HEK293 (cell line): ENCODE results near the gene USHBP1.

Source experiments
- CTCF ChIA-PET: fragments of 350-600 bp; formaldehyde crosslinking; extraction: SDS; loops from one replicate; lab custom pipeline; 2021; ENCODE audit warnings: antibody characterized with exemption; lab: Yijun Ruan, JAX
- POLR2A ChIA-PET: fragments of 300-600 bp; formaldehyde crosslinking; extraction: SDS; loops from one replicate; lab custom pipeline; 2020; ENCODE audit warnings: antibody characterized with exemption, inconsistent platforms; lab: Yijun Ruan, JAX
- H3K27ac ChIP-seq: fragments of 200-500 bp; sonication (Bioruptor generic); 2 replicates; pipeline ENCODE4 v1.5.1; 2014; ENCODE audit warnings: low read depth, low read length, control low read depth, inconsistent platforms; ENCODE audit errors: extremely low read depth
- H3K36me3 ChIP-seq, 2 experiments: fragments of 200-500 bp in 1 of 2; sonication (Bioruptor generic) in 1 of 2; 1 replicate in 1 of 2; 2 replicates in 1 of 2; pipeline ENCODE4 v1.5.1; 2014 to 2017; ENCODE audit warnings: inconsistent platforms in 2 of 2, low read length in 2 of 2; ENCODE audit not compliant: control insufficient read depth in 2 of 2, insufficient read depth in 1 of 2
- H3K4me1 ChIP-seq: fragments of 200-500 bp; sonication (Bioruptor generic); 2 replicates; pipeline ENCODE4 v1.5.1; 2014; ENCODE audit warnings: mild to moderate bottlenecking, low read length, inconsistent platforms; ENCODE audit not compliant: control insufficient read depth, insufficient read depth
- H3K4me3 ChIP-seq: 2 replicates; pipeline ENCODE4 v1.5.1; 2011; ENCODE audit warnings: low read depth, mild to moderate bottlenecking, control low read depth, low read length, moderate library complexity
- H3K9me3 ChIP-seq: fragments of 200-500 bp; sonication (Bioruptor generic); 2 replicates; pipeline ENCODE4 v1.5.1; 2014; ENCODE audit warnings: low read depth, low read length, inconsistent platforms; ENCODE audit not compliant: control insufficient read depth, insufficient read depth
- MZF1 ChIP-seq: fragments of 450-650 bp; formaldehyde crosslinking; IDR thresholded peaks from 2 replicates; pipeline ENCODE4 v1.5.1; 2017; ENCODE audit warnings: missing biosample characterization, missing genetic modification characterization, borderline replicate concordance
- SETDB1 ChIP-seq: IDR thresholded peaks from one replicate; pipeline ENCODE4 v1.6.1; 2017; ENCODE audit warnings: mild to moderate bottlenecking, low read length, moderate library complexity, mixed read lengths; ENCODE audit not compliant: insufficient read length
- ZBTB17 ChIP-seq: fragments of 450-650 bp; formaldehyde crosslinking; IDR thresholded peaks from 2 replicates; pipeline ENCODE4 v1.5.1; 2016; ENCODE audit warnings: missing biosample characterization, missing genetic modification characterization
- ZNF114 ChIP-seq: fragments of 450-650 bp; formaldehyde crosslinking; IDR thresholded peaks from 2 replicates; pipeline ENCODE4 v1.5.0; 2017; ENCODE audit warnings: missing biosample characterization, missing genetic modification characterization
- ZNF16 ChIP-seq: fragments of 450-650 bp; formaldehyde crosslinking; IDR thresholded peaks from 2 replicates; pipeline ENCODE4 v1.5.1; 2016; ENCODE audit warnings: low read depth, missing biosample characterization, missing genetic modification characterization
- ZNF24 ChIP-seq: fragments of 450-650 bp; formaldehyde crosslinking; IDR thresholded peaks from 2 replicates; pipeline ENCODE4 v1.5.1; 2016; ENCODE audit warnings: missing biosample characterization, missing genetic modification characterization
- ZNF266 ChIP-seq: fragments of 450-650 bp; formaldehyde crosslinking; IDR thresholded peaks from 2 replicates; pipeline ENCODE4 v1.5.1; 2016; ENCODE audit warnings: missing biosample characterization, missing genetic modification characterization, low read depth
- ZNF292 ChIP-seq: fragments of 450-650 bp; formaldehyde crosslinking; IDR thresholded peaks from 2 replicates; pipeline ENCODE4 v1.5.1; 2016; ENCODE audit warnings: low read depth, missing biosample characterization, missing genetic modification characterization, borderline replicate concordance
- ZNF302 ChIP-seq: fragments of 450-650 bp; formaldehyde crosslinking; IDR thresholded peaks from 2 replicates; pipeline ENCODE4 v1.5.1; 2016; ENCODE audit warnings: missing biosample characterization, missing genetic modification characterization, low read depth
- ZNF350 ChIP-seq: fragments of 450-650 bp; formaldehyde crosslinking; IDR thresholded peaks from 2 replicates; pipeline ENCODE4 v1.5.0; 2017; ENCODE audit warnings: missing biosample characterization, mild to moderate bottlenecking, missing genetic modification characterization
- ZNF473 ChIP-seq: fragments of 450-650 bp; formaldehyde crosslinking; IDR thresholded peaks from 2 replicates; pipeline ENCODE4 v1.5.1; 2017; ENCODE audit warnings: missing biosample characterization, missing genetic modification characterization
- ZNF670 ChIP-seq: fragments of 450-650 bp; formaldehyde crosslinking; IDR thresholded peaks from 2 replicates; pipeline ENCODE4 v1.5.1; 2016; ENCODE audit warnings: missing biosample characterization, missing genetic modification characterization, low read depth
- ZNF701 ChIP-seq: fragments of 450-650 bp; formaldehyde crosslinking; IDR thresholded peaks from 2 replicates; pipeline ENCODE4 v1.5.1; 2016; ENCODE audit warnings: missing biosample characterization, missing genetic modification characterization
- ZNF792 ChIP-seq: fragments of 450-650 bp; formaldehyde crosslinking; IDR thresholded peaks from 2 replicates; pipeline ENCODE4 v1.5.1; 2016; ENCODE audit warnings: missing biosample characterization, missing genetic modification characterization
- TF ChIP-seq, protein P1 (sequence below): fragments of 450-650 bp; formaldehyde crosslinking; IDR thresholded peaks from 2 replicates; pipeline ENCODE4 v1.5.1; 2017; ENCODE audit warnings: missing biosample characterization, missing genetic modification characterization

USHBP1 gene

DNA sequence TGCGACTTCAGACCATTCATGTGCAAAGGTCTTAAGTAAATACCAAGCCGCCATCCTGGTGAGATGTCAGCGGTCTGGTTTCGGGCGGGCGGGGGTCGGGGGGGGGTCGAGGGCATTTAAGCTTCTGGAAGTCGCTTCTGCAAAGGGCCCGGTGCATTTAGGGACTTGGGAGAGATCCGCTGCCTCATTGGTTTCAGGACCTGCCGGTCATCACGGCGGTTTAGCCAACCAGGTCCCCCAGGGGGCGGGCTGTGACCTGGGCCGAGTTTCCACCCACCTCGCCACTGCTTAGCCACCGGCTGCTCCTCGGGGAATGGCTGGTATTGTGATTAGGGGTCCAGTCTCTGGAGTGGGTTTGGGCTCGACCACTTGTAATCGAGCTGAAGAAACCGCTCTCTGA, 24.9 kb upstream of the USHBP1 start (continued):
- TF ChIP-seq MZF1 (tag by site-specific recombination) (no peak), ZNF292 (tag by site-specific recombination) (no peak), ZNF670 (tag by site-specific recombination) (no peak), ZNF302 (no peak), ZBTB17 (no peak)

- no peak overlapping the region for H3K4me3 ChIP-seq
- no peak overlapping the region for H3K27ac ChIP-seq
- H3K36me3 ChIP-seq, result peaks cover 0 to 2% of the 10 kb centered on the region in 2 experiments; a peak in 1 of 3 replicates
- CTCF ChIA-PET, result interaction anchor here (0.6 kb wide), 1 partner anchor 13 kb away, joined by 3 read pairs; no protein-coding TSS in a partner anchor
- TF ChIP-seq ZNF24 (tag by site-specific recombination) (no peak), ZNF701 (tag by site-specific recombination) (no peak)
- TF ChIP-seq, protein P1, sequence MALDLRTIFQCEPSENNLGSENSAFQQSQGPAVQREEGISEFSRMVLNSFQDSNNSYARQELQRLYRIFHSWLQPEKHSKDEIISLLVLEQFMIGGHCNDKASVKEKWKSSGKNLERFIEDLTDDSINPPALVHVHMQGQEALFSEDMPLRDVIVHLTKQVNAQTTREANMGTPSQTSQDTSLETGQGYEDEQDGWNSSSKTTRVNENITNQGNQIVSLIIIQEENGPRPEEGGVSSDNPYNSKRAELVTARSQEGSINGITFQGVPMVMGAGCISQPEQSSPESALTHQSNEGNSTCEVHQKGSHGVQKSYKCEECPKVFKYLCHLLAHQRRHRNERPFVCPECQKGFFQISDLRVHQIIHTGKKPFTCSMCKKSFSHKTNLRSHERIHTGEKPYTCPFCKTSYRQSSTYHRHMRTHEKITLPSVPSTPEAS, result 0 out of 2 replicates have a peak, but pooled peaks have one; percentile 2
- TF ChIP-seq, all 188 proteins: peak for 1
- H3K9me3 ChIP-seq, result no peaks in the 10 kb centered on the region
- POLR2A ChIA-PET, result no interaction called here
- H3K4me1 ChIP-seq, result no peaks in the 10 kb centered on the region
Measured at GRCh38 chr19:17286752-17287151, 22.2 kb upstream of the USHBP1 start.

DNA sequence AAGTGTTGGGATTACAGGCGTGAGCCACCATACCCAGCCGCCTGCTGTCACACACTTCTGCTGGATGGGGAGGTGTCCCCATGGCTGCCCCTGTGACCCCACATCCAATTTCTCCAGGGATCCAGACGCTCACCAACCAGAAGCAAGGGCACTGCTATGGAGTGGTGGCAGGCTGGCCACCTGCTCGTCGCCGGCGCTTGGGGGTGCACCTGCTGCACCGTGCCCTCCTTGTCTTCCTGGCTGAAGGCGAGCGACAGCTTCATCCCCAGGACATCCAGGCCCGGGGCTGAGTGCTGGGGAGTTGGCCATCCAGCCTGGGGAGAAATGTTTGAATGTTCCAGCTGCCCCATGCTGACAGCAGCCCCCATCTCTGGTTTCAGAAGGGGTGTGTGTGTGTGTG, 21.7 kb upstream of the USHBP1 start:
- ChIA-PET CTCF (interaction anchor here (0.6 kb wide), 1 partner anchor 13 kb away, joined by 3 read pairs; no protein-coding TSS in a partner anchor), POLR2A (no interaction called here)
- Histone ChIP-seq H3K36me3 (no peaks in the 10 kb centered on the region), H3K9me3 (no peaks in the 10 kb centered on the region), H3K27ac (no peak overlapping the region), H3K4me1 (no peaks in the 10 kb centered on the region), H3K4me3 (no peak overlapping the region)
- TF ChIP-seq ZNF473 (tag by site-specific recombination) (no peak), ZNF266 (tag by site-specific recombination) (no peak), ZNF16 (tag by site-specific recombination) (no peak), ZNF350 (tag by site-specific recombination) (no peak), SETDB1 (no peak)
- TF ChIP-seq, protein P1, result peak; percentile 87; the same call in 1 of the 2 replicates

DNA sequence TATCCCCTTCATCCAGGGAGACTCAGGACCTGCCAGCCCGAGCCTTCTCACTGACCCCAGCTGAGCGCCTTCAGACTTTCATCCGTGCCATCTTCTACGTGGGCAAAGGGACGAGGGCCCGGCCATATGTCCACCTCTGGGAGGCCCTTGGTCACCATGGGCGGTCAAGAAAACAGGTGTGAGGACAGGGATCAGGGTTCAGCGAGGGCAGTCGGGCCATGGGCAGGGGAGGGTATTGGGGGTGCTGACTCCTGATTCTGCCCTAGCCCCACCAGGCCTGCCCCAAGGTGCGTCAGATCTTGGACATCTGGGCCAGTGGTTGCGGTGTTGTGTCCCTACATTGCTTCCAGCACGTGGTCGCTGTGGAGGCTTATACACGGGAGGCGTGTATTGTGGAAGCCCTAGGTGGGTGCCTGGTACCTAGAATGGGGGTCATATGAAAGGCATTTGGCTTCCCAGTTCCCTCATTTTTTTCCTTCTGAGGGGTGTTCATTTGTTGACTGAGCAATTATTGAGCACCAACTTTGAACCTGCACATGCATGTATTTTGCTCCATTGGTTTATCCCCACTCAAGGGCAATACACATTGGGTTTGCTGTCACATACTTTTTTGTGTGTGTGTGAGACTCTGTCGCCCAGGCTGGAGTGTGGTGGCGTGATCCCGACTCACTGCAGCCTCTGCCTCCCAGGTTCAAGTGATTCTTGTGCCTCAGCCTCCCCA, 21.0 kb upstream of the USHBP1 start:
- Histone ChIP-seq H3K4me3 (no peak overlapping the region), H3K4me1 (no peaks in the 10 kb centered on the region), H3K36me3 (no peaks in the 10 kb centered on the region), H3K9me3 (no peaks in the 10 kb centered on the region), H3K27ac (no peak overlapping the region)
- TF ChIP-seq ZNF114, result no peak
- peak; percentile 97 for TF ChIP-seq ZNF792 (tag by site-specific recombination)
- ChIA-PET CTCF (interaction anchor here (0.6 to 1.0 kb wide), 2 partner anchors 24 to 45 kb away, joined by 3 to 7 read pairs; no protein-coding TSS in a partner anchor), POLR2A (interaction anchor here (0.6 kb wide), 1 partner anchor 25 kb away, joined by 3 read pairs; no protein-coding TSS in a partner anchor)
